Activated CD4-positive, alpha-beta T cell treated with anti-CD3 and anti-CD28 coated beads for 36 hours (primary cell): ENCODE data around the gene TRAF1. TPM values are rescaled to one million over a fixed set of nuclear protein-coding genes. Genes with fewer than 3 reads are reported as not detected.

Experiments
- ATAC-seq: fragments of 200-7000 bp; cut with Tn5 transposase; one replicate; pipeline ENCODE4 v1.10.0; 2021; ENCODE audit warnings: mild to moderate bottlenecking, moderate library complexity
- CTCF ChIA-PET: fragments of 350-600 bp; sonication (Branson Sonifier 250); formaldehyde crosslinking; loops from one replicate; lab custom pipeline; 2021; ENCODE audit warnings: antibody characterized with exemption; lab: Charles Lee
- POLR2A ChIA-PET: fragments of 350-600 bp; sonication (Branson Sonifier 250); formaldehyde crosslinking; loops from one replicate; lab custom pipeline; 2021; ENCODE audit warnings: antibody characterized with exemption, inconsistent platforms; lab: Charles Lee
- DNase-seq: peaks from one replicate; pipeline ENCODE4 v3.0.0-alpha.2; 2020
- H3K27ac Mint-ChIP-seq: one replicate; pipeline ENCODE4 v1.8.0; 2021; ENCODE audit warnings: mixed read lengths
- H3K27me3 Mint-ChIP-seq: one replicate; pipeline ENCODE4 v1.8.0; 2021; ENCODE audit warnings: mixed read lengths
- H3K36me3 Mint-ChIP-seq: one replicate; pipeline ENCODE4 v1.8.0; 2021; ENCODE audit warnings: low read depth, mixed read lengths
- H3K4me1 Mint-ChIP-seq: one replicate; pipeline ENCODE4 v1.8.0; 2021; ENCODE audit warnings: mixed read lengths
- H3K4me3 Mint-ChIP-seq: one replicate; pipeline ENCODE4 v1.8.0; 2021; ENCODE audit warnings: mild to moderate bottlenecking, moderate library complexity, mixed read lengths
- H3K9me3 Mint-ChIP-seq: one replicate; pipeline ENCODE4 v1.8.0; 2021; ENCODE audit warnings: low read depth, mixed read lengths
- intact Hi-C, 2 experiments: fragments of 100-400 bp; cut with DNase I in 1 of 2; cut with micrococcal nuclease in 1 of 2; formaldehyde crosslinking; loops; one replicate each; pipeline versions ENCODE4 v1.14.2 to v1.15.1; 2022 to 2024; cut with DNase I, micrococcal nuclease
- total RNA-seq, 2 experiments: library from RNA; stranded (reverse); gene quantifications; one replicate each; pipeline ENCODE4 v1.2.3, GENCODE V29; 2021

The TRAF1 gene
- total RNA-seq, 2 experiments from 2014 or later: 103 to 113 TPM

DNA sequence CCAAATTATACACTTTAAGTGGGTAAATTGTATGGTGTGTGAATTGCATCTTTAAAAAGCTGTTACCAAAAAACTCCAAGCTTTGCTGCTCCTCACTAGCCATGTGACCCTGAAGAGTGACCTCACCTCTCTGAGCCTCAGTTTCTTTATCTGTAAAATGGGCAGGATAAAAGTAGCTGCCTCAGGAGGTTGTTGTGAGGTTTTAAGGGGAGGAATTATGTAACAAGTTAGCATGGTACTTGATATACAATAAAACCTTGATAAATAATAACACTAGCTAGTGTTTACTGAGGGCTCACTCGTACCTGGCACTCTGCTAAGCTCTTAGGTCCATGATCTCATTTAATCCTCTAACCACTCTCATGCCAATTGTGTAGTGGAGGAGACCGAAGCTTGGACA is 30.6 kb downstream of the TRAF1 start:
- H3K27me3 Mint-ChIP-seq: no peaks in the 10 kb centered on the region
- peaks cover 2% of the 10 kb centered on the region for H3K9me3 Mint-ChIP-seq
- H3K4me3 Mint-ChIP-seq: no peak overlapping the region
- H3K4me1 Mint-ChIP-seq: peaks cover 84% of the 10 kb centered on the region
- ATAC-seq (no peak), DNase-seq (no peak)
- peak overlapping the region; percentile 48 for H3K27ac Mint-ChIP-seq
- ChIA-PET POLR2A (interaction anchor here (0.8 to 3.4 kb wide), 5 partner anchors 12 to 139 kb away, joined by 3 to 13 read pairs (median 7); no protein-coding TSS in a partner anchor), CTCF (interaction anchor here (0.6 to 1.8 kb wide), 4 partner anchors 11 to 140 kb away, joined by 3 to 9 read pairs (median 4); no protein-coding TSS in a partner anchor)
- peaks cover 32% of the 10 kb centered on the region for H3K36me3 Mint-ChIP-seq
- intact Hi-C loops: no loop called here

DNA sequence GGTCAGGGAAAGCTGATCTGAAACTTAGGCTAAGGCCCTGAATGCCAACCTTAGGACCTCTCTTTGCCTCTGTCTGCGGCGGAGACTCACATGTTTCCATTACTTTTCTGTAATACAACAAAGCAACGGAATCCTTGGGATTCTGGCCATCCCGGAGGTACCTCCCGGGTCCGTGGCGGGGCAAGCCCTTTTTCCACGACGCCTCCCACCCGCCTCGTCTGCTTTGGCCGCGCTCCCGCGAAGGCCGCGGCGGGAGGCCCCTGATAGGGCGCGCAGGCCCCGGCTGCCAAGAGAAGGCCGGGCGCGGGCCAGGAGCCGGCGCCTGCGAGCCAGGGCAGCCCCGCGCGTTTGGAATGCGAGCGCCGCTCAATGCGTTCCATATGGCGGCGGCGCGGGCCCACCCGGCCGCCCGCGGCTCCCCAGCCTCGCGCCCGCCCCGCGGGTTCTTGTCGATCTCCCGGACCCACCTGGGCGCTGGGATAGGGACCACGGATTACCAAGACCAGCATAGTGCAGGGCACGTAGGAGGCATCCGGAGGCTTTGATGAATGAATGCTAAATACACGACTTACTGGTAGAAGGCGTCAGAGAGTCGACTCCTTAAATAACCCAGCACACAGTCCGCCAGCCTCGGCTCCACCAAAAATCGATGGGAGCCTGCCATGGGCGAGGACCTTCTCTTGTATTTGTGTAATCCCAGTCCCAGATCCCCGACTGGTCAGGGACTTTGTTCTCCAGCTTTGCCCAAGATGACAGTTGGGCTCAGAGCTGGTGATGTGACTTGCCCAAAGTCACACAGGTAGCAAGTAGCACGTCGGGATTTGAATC is 32.1 kb downstream of the TRAF1 start:
- Mint-ChIP-seq H3K36me3 (peaks cover 22% of the 10 kb centered on the region), H3K27me3 (no peaks in the 10 kb centered on the region), H3K27ac (peak overlapping the region; percentile 100), H3K4me1 (peaks cover 86% of the 10 kb centered on the region), H3K4me3 (no peak overlapping the region), H3K9me3 (peaks cover 2% of the 10 kb centered on the region)
- ChIA-PET POLR2A (interaction anchor here (0.6 to 3.4 kb wide), 9 partner anchors 11 to 35 kb away, joined by 3 to 13 read pairs (median 4); no protein-coding TSS in a partner anchor), CTCF (interaction anchor here (0.6 to 1.6 kb wide), 6 partner anchors 11 to 39 kb away, joined by 3 to 4 read pairs (median 4); no protein-coding TSS in a partner anchor)
- DNase-seq (no peak), ATAC-seq (no peak)
- intact Hi-C loops: no loop called here

DNA sequence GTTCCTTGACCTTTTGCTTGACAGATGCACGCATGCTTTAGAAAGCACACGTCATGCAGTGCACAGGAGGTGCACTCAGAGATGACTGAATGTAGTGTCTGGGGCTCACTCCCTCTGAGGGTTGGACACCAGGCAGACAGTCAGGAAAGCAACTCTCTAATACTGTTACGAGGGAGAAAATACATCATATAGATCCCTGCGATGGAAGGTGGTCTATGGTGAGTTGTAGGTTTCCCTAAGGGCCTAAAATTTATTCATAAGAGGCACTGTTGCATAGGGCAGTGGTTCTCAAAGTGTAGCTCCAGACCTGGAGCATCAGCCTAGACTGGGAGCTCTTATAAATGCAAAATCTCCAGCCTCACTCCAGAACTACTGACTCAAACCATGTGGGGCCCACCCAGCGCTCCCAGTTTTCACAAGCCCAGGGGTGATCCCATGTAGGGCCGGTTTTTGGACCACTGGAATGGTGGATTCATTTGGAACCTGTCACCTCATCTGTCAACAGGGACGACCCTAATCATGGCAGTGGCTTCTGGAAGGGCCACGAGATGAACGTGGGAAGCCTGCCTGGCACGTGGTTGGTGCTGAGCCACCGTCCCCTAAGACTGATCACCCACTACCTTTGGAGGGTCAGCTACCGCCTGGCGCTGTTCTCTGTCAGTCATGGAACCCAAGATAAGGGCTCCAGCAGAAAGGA is 32.8 kb downstream of the TRAF1 start:
- Mint-ChIP-seq H3K4me1 (peaks cover 90% of the 10 kb centered on the region), H3K36me3 (peaks cover 25% of the 10 kb centered on the region), H3K9me3 (peaks cover 2% of the 10 kb centered on the region), H3K4me3 (peak overlapping the region; percentile 67), H3K27me3 (no peaks in the 10 kb centered on the region), H3K27ac (peak overlapping the region; percentile 100)
- CTCF ChIA-PET: interaction anchor here (1.0 to 1.6 kb wide), 3 partner anchors 10 to 32 kb away, joined by 3 to 4 read pairs (median 3); no protein-coding TSS in a partner anchor
- DNase-seq (peak; percentile 52), ATAC-seq (peak; percentile 13)
- POLR2A ChIA-PET: interaction anchor here (0.6 to 2.1 kb wide), 6 partner anchors 18 to 51 kb away, joined by 3 to 9 read pairs (median 4); partner anchors contain the start of gene PSMD5
- intact Hi-C loops: loop anchor here in 1 of 2 experiments (2.0 kb wide), 3 partner anchors 17 to 49 kb away; partner anchors contain the start of gene TRAF1

DNA sequence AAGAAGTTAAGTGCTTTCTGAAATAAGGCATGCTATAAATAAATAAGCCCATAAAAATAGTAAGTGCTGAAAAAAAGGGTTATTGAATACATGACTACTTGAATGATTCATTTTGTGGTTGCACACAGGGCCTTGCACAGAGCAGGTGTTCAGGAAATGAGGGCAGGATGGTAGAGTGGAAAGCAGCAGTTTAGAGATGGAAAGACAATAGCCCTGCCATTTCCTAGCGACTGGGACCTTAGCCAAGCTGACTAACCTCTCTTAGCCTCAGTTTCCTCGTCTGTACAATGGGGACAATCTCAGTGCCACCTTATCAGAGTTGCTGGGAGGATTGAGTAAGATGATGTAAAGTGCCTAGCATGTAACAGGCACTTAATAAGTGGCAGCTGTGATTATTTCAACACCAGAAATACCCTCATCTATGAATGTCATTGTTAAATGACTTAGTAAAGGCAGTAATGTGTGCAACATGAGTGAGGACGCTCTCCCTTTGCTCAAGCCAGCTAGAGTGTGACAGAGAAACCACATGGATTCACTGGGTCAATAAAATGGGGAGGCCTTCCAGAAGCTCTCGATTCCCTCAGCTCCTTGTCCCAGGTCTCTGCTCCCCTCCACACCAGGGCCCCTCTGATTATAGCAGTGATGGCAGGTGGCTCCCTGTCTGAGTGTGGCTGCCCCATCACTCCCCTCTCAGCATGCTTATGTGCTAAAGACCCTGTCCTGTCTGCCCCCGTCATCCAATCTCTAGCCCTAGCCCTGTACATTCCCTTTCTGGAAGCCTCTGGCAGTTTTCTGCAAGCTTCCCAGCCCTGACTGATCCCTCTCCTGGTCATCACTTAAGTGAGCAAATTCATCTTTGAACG is 33.6 kb downstream of the TRAF1 start:
- ATAC-seq (peak; percentile 46), DNase-seq (peak; percentile 78)
- peaks cover 2% of the 10 kb centered on the region for H3K9me3 Mint-ChIP-seq
- CTCF ChIA-PET: interaction anchor here (0.8 to 1.6 kb wide), 4 partner anchors 11 to 36 kb away, joined by 3 to 4 read pairs (median 4); no protein-coding TSS in a partner anchor
- no peaks in the 10 kb centered on the region for H3K27me3 Mint-ChIP-seq
- peaks cover 89% of the 10 kb centered on the region for H3K4me1 Mint-ChIP-seq
- intact Hi-C loops: loop anchor here (1.0 to 2.0 kb wide), 6 partner anchors 16 to 48 kb away; partner anchors contain the start of genes TRAF1 (in 2 of the 2) and PHF19 (in 1 of the 2)
- peaks cover 22% of the 10 kb centered on the region for H3K36me3 Mint-ChIP-seq
- peak overlapping the region; percentile 100 for H3K27ac Mint-ChIP-seq
- POLR2A ChIA-PET: interaction anchor here (0.5 to 2.4 kb wide), 8 partner anchors 19 to 180 kb away, joined by 3 to 9 read pairs (median 4); partner anchors contain the start of genes PSMD5 and TRAF1
- H3K4me3 Mint-ChIP-seq: peak overlapping the region; percentile 67

DNA sequence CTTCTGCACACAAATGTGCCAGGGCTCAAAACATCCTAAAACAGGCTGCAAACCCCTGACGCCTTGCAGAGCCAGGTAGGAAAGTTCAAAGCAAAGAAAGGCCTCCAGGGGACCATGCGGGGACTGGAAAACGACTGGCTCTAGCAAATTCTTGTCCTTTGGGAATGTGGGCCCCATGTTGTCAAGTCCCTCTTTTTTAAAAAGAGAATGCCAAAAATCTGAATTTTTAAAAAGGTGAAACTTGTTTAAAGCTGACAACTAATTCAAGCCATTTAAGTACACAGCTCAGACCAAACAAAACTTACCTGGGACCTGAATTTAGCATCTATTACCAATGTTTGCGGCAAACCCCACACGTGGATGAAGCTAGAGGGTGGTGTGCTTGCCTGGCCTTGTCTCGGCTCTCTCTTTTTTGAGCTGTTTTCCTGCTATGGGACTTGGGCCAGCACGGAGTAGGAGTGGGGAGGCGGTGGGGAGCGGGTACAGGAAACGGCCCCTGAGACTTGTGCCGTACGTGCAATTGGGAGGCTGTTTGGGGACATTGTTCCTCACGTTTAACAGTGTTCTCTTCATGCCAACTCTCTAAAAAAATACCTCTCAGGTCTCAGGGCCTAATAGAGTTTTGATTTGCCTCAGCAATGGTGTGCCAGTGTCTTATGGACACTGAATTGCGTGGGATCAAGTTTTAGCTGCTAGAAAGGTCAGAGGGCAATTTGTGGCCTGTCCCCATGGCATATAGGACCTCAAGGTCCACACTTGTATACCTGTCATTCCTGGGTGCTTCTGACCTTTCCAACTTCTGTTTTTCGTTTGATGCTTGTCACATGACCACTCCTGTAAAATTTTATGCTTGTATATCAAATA is 34.5 kb downstream of the TRAF1 start:
- intact Hi-C loops: loop anchor here (1.0 to 2.0 kb wide), 9 partner anchors 15 to 48 kb away; partner anchors contain the start of genes TRAF1 (in 2 of the 2) and PHF19 (in 1 of the 2)
- peak overlapping the region; percentile 67 for H3K4me3 Mint-ChIP-seq
- CTCF ChIA-PET: interaction anchor here (0.7 to 1.6 kb wide), 7 partner anchors 11 to 168 kb away, joined by 3 to 5 read pairs (median 3); no protein-coding TSS in a partner anchor
- peaks cover 2% of the 10 kb centered on the region for H3K9me3 Mint-ChIP-seq
- DNase-seq: peak; percentile 64
- H3K27ac Mint-ChIP-seq: peak overlapping the region; percentile 100
- H3K36me3 Mint-ChIP-seq: peaks cover 22% of the 10 kb centered on the region
- POLR2A ChIA-PET: interaction anchor here (0.6 to 3.1 kb wide), 11 partner anchors 14 to 320 kb away, joined by 3 to 21 read pairs (median 4); partner anchors contain the start of genes CDK5RAP2, PHF19, PSMD5 and TRAF1
- peak; percentile 3 for ATAC-seq
- H3K4me1 Mint-ChIP-seq: peaks cover 85% of the 10 kb centered on the region
- no peaks in the 10 kb centered on the region for H3K27me3 Mint-ChIP-seq

DNA sequence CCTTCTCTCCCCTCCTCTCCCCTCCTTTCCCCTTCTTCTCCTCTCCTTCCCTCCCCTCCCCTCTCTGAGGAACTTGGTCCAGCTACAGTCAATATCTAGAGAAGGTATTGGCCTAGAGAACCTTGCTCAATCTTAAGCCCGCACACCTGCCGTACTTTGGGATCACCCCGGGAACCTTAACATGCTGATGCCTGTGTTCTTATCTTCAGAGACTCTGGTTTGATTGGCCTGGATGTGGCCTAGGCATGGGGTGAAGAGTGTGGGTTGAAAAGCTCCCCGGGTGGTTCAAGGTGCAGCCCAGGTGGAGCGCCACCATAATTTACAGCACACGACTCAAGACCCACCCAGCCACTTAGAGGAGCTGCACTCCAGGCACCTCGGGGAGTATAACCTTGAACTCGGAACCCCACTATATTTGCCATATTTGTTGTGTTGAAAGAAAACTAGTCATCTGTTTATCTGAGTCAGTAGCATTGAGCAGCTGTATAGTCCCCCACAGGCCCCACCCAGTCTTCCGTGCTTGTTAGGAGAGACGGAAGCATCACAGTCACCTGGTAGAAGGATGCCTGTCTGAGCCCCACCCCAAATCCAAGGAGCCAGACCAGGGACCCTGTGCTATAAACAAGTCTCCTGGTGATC is 35.2 kb downstream of the TRAF1 start:
- peak overlapping the region; percentile 100 for H3K27ac Mint-ChIP-seq
- ChIA-PET POLR2A (interaction anchor here (0.5 to 3.1 kb wide), 13 partner anchors 11 to 321 kb away, joined by 3 to 21 read pairs (median 5); partner anchors contain the start of genes CDK5RAP2, PHF19 and TRAF1), CTCF (interaction anchor here (0.7 to 1.6 kb wide), 8 partner anchors 13 to 169 kb away, joined by 3 to 5 read pairs (median 4); partner anchors contain the start of gene PHF19)
- peaks cover 83% of the 10 kb centered on the region for H3K4me1 Mint-ChIP-seq
- peaks cover 2% of the 10 kb centered on the region for H3K9me3 Mint-ChIP-seq
- peak overlapping the region; percentile 67 for H3K4me3 Mint-ChIP-seq
- peaks cover 17% of the 10 kb centered on the region for H3K36me3 Mint-ChIP-seq
- DNase-seq: peak; percentile 86
- intact Hi-C loops: loop anchor here in 1 of 2 experiments (1.0 kb wide), 3 partner anchors 15 to 47 kb away; no protein-coding TSS in a partner anchor
- ATAC-seq: peak; percentile 69
- no peaks in the 10 kb centered on the region for H3K27me3 Mint-ChIP-seq

DNA sequence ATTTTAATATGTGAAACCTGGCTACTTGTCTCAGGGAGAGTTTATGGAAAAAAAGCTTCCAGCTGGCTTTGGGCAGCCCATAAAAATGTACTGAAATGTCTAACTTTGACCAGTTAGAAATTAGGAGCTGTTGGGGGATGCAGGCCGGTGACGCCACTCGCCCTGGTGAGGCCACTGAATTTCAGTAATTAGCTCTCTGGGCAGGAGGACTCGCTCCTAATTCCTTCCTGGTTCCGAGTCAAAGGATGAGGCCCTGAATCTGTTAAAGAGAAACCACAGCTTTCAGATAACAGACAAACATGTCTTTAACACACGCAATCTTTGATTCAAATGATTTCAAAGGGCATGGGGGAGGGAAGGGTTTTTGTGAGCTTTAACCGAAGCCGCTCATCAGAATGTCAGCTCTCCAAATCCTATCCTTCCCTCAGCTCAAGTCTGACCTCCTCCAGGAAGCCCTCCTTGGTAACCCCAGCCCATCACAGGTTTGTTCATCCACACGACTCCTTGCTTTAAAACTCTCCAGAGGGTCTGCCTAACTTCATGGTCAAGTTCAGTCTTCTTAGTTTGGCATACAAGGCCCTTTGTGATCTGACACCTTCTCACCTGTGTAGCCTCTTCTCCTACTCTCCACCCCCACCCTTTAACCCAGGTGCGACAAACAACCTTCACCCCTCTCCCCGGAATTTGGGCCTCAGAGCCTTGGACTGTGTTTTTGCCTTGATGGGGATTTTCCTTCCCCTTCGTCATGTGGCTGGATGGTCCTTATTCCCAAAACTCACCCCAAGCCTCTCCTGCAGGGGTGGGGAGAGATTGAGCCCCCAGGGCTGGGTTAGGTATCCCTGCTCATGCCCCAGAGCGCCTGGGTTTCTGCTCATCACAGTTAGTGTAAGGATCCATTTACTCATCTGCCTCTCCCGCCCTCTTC is 36.0 kb downstream of the TRAF1 start:
- peak; percentile 44 for DNase-seq
- POLR2A ChIA-PET: interaction anchor here (0.5 to 3.1 kb wide), 15 partner anchors 9 to 179 kb away, joined by 3 to 21 read pairs (median 5); partner anchors contain the start of genes PHF19 and TRAF1
- H3K36me3 Mint-ChIP-seq: peaks cover 17% of the 10 kb centered on the region

More for the DNA sequence above, 36.0 kb downstream of the TRAF1 start:
- peaks cover 87% of the 10 kb centered on the region for H3K4me1 Mint-ChIP-seq
- peak overlapping the region; percentile 100 for H3K27ac Mint-ChIP-seq
- peak overlapping the region; percentile 67 for H3K4me3 Mint-ChIP-seq
- CTCF ChIA-PET: interaction anchor here (0.5 to 1.6 kb wide), 10 partner anchors 9 to 204 kb away, joined by 3 to 6 read pairs (median 4); partner anchors contain the start of gene PHF19
- intact Hi-C loops: loop anchor here in 1 of 2 experiments (1.0 kb wide), 3 partner anchors 14 to 46 kb away; no protein-coding TSS in a partner anchor
- peak; percentile 3 for ATAC-seq
- H3K27me3 Mint-ChIP-seq: no peaks in the 10 kb centered on the region
- H3K9me3 Mint-ChIP-seq: peaks cover 2% of the 10 kb centered on the region
